SH-SY5Y (cell line): ENCODE results near the gene TMC4.

Source experiments
- GATA2 ChIP-seq: IDR thresholded peaks from 2 replicates; pipeline ENCODE4 v1.6.1; 2011; ENCODE audit warnings: mild to moderate bottlenecking, low read depth, low read length
- GATA3 ChIP-seq: IDR thresholded peaks from 2 replicates; pipeline ENCODE4 v1.6.1; 2011; ENCODE audit warnings: low read depth, mild to moderate bottlenecking, low read length, moderate library complexity

Gene TMC4, protein sequence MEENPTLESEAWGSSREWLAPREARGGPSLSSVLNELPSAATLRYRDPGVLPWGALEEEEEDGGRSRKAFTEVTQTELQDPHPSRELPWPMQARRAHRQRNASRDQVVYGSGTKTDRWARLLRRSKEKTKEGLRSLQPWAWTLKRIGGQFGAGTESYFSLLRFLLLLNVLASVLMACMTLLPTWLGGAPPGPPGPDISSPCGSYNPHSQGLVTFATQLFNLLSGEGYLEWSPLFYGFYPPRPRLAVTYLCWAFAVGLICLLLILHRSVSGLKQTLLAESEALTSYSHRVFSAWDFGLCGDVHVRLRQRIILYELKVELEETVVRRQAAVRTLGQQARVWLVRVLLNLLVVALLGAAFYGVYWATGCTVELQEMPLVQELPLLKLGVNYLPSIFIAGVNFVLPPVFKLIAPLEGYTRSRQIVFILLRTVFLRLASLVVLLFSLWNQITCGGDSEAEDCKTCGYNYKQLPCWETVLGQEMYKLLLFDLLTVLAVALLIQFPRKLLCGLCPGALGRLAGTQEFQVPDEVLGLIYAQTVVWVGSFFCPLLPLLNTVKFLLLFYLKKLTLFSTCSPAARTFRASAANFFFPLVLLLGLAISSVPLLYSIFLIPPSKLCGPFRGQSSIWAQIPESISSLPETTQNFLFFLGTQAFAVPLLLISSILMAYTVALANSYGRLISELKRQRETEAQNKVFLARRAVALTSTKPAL

DNA sequence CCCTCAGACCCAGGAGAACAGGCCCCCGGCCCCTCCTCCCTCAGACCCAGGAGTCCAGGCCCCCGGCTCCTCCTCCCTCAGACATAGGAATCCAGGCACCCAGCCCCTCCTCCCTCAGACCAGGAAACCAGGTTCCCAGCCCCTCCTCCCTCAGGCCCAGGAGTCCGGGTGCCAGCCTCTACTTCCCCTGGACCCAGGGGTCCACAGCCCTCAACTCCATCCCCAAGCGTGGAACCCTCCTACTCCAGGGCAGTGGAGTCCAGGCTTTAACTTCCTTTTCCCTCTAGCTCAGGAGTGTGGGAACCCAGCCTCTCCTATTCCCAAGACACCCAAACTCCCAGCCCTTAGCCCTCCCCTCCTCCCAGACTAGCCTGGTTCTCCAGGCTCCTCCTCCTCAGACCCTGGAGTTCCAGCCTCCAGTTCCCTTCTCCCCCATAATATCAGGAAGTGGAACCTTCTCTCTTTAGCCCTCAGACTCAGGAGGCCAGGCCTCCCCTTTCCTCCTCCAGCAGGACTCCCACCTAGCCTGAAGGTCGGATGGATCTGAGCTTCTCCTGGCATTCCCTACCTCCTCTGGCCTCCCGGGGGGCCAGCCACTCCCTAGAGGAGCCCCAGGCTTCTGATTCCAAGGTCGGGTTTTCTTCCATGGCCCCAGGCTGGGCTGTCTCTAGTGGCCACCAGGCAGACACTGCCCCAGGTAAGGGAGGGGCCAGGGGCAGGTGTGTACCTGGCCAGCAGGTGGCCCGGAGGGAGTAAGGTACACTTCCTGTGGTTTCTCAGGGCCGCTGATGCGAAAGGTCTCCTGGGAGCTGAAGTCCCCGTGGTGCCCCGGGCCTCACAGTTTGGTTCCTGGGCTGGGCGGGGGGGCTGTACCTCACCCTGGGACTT, at the start of gene TMC4:
Gene TMC4 (minus strand): TSS at position 690 of the 888 bp plus-strand sequence. CDS start 43 bp downstream, at position 647.
- no peak for TF ChIP-seq GATA3
- no peak for TF ChIP-seq GATA2

DNA sequence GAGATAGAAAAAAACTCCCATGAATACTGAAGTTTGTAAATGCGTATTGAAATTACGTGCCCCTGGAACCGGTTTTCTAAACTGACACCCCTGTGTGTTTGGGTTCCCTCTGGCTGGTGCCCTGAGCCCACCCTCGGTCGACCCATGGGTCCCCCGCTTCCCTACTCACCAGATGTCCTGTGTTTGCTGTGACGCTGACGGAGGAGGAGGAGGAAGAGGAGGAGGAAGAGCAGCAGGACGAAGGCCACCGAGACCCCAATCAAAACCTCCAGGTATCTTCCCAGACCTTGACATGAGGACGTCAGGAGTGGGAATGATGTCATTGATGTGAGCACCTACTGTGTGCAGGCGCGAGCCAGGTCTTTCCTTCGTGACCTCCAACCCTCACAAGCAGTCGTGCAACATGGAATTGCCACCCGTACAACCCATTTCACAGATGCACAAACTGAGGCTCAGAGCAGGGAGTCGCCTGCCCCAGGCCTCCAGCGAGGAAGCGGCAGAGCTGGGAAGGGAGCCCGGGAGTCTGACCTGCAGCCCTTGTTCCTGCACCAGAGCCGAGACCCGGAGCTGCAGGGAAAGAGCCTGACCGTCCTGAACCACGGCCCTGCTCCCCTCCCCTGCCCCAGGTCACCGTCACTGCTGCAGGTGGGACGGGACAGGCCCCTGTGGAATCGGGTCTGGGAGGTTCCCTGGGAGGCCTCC, 46.2 kb upstream of the TMC4 start:
- TF ChIP-seq GATA3, result no peak
- no peak for TF ChIP-seq GATA2

DNA sequence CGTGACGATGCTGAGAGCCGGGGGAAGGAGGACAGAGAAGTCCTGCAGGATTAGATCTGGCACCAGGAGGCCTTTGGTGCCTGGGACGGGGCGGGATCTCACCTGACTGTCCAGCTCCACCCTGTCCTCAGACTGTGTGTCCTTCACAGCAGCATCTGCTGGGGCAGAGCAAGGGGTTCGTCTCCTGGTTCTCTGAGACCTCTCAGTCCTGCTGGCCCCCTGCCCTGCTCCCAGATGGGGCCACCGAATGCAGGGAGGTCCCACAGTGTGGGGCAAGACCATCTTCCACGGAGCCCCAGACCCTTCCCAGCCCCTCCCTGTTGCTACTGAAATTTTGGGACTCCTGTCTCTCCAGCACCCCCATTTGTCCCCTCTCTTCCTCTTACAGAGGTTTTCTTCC, 45.3 kb upstream of the TMC4 start:
- TF ChIP-seq GATA3 (no peak), GATA2 (no peak)

DNA sequence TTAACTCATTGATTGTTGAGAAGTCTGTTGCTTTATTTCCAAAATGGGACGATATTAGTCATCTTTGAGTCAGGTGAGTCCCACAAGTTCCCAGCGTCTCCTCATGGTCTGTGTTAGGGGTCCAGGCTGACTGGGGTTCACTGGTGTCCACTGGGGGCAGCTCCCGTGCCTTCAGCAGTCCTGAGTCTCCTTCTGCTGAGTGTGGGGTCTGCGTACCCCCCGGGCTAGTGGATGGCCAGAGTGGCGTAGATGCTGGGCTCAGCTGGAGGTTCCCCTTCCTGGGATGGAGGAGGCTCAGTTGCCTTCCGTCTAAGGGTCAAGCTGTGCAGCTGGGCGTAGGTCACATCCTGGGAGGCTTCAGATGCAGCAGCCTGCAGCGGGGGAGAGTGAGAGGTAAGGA, 43.9 kb upstream of the TMC4 start:
- TF ChIP-seq GATA2 (no peak), GATA3 (no peak)

DNA sequence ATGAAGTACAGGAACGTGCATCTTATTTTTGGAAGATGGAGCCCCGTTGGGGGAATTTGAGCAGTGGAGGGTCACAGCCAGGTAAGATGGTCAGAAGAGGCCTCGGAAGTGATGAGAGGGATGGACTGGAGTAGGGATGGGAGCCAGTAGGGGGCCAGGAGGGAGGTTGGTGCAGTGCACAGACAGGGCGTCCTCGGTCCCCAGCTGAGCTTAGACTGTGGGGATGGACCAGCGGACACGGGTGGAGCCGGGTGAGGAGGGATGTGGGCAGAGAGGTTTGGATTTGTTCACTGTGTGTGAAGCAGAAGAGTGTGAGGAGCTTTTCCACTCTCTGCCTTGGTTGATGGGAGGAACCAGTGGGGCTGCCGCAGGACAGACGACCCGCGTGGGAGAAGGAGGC, 38.3 kb upstream of the TMC4 start:
- no peak for TF ChIP-seq GATA2
- no peak for TF ChIP-seq GATA3

DNA sequence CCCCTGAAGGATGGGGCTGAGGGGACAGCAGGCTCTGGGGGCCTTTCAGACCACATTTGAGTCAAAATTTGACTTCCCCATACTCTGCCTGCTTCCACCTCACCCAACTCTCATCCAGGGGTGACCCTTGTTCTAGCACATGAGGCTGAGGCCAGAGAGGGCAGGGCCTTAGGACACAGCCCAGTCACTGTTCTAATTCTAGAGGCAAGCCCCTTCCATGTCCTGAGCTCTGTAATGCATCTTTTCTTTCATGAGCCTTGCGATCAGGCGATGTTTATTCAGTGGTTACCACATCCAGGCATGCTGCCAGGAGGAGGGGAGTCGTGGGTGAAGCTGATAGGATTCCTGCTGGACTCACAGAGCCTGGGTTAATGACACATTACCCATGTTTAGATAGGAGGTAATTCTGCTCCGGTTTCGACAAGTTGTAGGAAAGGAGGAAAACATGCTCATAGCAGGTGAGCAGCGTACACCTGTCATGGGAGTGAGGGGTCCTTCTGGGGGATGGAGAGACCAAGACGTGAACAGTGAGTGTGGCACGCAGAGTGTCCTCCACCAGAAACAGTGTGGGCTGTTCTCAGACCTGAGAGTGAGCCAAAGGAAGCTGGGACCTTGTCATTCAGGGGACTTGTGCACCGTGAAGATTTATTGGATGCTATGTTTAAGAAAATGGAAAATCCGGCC, 37.0 kb upstream of the TMC4 start:
- TF ChIP-seq GATA3, result no peak

DNA sequence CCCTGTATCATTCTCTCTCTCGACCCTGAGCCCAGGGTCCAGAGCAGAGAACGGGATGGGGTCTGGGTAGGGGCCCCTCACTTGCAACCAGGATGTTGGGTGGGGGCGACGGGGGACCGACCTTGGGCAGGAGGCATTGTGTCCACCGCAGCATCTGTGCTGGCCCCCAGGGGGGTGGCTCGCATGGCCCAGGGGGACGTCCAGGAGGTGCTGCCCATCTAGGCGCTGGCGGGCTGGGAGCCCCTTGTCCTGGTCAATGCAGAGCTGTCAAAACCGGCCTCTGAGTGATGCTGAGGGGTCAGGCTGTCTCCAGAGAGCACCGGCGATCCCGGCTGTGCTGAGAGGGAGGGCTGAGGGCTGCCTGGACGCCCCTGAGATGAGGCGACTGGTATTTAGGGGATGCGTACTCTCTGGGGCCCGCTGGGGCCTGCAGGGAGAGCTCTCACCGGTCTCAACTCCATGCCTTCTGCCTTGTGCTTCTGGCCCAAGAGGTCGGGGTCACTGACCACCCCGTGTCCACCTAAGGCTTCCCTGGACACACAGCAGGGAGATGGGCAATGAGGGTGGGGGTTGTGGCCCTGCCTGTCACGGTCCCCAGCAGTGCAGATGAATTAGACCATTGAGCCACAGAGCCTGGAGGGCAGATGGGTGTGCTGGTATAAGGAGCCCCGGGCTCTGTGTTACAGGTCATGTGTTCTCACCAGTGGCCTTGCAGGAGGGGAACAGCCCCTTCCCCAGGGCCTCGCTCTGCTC, 36.3 kb upstream of the TMC4 start:
- no peak for TF ChIP-seq GATA2
- no peak for TF ChIP-seq GATA3

DNA sequence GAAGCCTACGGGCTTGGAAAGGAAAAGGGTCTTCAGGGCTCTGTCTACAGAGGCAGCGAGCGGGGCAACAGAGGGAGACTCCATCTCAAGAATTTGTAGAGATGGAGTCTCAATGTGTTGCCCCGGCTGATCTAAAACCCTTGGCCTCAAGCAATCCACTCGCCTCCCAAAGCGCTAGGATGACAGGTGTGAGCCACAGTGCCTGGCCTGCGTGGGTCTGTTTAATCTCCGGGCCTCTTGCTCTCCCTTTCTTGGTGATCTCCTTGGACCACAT, 35.8 kb upstream of the TMC4 start:
- TF ChIP-seq GATA3, result no peak
- TF ChIP-seq GATA2, result no peak

DNA sequence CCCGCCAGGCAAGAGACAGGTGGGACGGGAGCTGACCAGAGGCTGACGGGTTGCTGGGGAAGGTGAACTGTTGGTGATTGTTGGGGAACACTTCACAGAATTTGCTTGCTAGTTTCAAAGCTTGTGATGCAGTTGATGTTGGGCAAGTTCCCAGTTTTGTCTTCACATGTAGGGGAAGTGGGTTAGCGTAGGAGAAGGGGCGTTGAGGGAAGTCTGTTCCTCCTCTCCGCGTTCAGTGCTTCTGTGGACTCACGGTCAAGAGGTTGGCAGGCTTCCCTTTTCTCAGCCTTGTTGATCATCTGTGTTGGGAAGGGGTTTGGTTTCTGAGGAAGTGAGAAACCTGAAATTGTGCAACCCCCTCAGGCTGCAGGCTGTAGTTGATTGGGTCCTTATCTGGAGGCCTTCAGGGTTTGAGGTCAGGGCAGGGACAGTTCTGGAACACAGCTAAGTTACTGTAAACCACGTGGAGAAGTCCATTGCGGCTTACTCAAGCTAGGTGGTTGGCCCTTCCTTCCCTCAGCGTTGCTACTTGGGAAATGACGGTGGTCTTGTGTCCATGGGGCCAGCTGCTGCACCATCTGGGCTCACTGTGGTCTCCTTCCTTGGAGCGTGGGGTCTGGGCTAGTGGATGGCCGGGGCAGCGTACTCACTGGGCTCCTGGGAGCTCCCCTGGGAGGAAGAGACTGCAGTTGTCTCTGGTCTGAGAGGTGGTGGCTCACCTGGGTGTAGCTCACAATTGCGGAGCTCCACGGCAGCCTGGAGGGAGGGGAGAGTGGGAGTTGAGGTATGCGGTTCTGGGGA, 35.2 kb upstream of the TMC4 start:
- TF ChIP-seq GATA2, result no peak
- TF ChIP-seq GATA3, result no peak

DNA sequence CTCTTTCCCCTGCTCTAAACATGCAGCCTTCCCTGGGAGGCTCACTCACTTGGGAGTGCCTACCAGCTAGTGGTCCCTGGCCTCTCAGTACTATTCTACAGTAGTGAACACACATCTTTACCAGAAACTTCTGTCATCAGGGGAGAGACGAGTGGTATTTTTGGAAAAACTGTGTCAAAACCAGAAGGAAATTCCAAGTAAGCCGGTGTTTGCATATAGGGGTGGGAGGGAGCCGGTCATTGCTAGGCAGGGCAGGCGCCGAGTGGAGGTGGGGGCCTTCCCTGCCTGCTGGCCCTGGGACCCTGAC, 34.7 kb upstream of the TMC4 start:
- no peak for TF ChIP-seq GATA2
- TF ChIP-seq GATA3, result no peak

DNA sequence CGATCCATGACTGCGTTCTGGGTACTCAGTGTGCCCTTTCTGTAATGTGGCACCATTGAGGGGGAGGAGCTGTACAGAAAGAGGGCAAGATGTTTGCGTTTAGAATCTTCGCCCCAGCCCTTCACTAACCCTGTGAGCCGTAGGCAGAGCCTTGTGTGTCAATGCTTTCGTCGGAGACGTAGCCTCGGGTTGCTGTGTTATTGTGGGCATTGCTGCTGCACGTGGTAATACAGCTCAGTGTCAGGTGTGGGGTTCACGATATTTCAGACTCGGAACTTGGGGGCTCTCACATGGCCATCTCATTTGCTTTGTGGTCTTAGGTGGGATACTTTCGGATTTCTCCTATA, 33.8 kb upstream of the TMC4 start:
- no peak for TF ChIP-seq GATA2
- no peak for TF ChIP-seq GATA3

DNA sequence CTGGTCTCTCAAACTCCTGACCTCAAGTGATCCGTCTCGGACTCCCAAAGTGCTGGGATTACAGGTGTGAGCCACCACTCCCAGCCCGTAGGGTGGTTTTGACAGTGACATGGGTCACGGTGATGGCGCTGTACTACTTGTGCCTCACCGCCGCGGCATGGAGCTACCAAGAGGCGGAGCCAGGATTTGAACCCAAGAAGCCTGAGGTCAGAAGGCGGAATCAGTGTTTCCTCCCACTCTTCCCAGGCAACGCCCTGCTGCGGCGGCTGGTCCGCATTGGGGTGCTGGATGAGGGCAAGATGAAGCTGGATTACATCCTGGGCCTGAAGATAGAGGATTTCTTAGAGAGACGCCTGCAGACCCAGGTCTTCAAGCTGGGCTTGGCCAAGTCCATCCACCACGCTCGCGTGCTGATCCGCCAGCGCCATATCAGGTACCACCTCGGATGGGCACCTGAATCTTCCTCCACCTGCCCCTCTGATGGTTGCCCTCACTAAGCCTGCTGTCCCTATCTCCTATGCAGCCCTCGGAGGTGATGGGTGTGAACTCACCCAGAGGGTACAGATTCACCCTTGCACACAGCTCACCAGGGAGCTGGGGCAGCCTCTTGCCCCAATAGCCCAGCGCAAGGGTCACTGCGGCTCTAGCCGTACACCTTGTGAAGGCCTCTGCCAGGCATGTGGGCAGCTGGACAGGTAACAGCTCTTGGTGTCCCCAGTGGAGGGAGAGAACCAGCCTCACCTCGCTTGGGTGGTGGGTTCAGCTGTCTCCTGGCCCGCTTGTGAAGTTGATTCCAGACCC, 33.3 kb upstream of the TMC4 start:
- TF ChIP-seq GATA2 (no peak), GATA3 (no peak)
